Measurements from ENCODE around the gene GPR153. TPM values are rescaled to one million over a fixed set of nuclear protein-coding genes. Genes with fewer than 3 reads are reported as not detected.

Gene GPR153
- total and polyA plus RNA-seq, 2 donors (not counting 1 experiment from before 2014, with no cell fraction given): 4.0 to 8.9 TPM

DNA sequence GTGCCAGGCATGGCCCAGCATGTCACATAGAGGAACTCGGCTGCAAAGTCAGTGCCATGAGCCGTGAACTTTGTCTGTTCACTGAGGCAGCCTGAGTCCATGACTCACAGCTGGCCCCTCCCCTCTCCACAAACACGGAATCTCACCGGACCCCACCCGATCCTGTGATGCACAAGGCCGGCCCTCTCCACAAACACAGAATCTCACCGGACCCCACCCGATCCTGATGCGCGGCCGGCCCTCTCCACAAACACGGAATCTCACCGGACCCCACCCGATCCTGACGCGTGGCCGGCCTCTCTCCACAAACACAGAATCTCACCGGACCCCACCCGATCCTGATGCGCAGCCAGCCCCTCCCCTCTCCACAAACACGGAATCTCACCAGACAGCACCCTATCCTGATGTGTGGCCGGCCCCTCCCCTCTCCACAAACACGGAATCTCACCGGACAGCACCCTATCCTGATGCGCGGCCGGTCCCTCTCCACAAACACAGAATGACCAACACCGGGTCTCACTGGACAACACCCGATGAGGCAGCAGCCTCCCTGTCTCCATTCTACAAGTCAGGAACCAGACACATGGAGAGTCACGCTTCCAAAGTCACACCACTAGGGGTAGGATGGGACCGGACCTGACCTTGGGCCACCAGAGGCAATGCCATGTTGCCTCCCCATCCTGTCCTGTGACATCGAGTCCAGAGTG is 39.6 kb upstream of the GPR153 start:
- Histone ChIP-seq H3K9me3 (ENCODE audit: control insufficient read depth, insufficient read depth, low read depth, low read length) (no peaks in the 10 kb centered on the region), H3K9ac (ENCODE audit: insufficient read depth, low read length) (no peak overlapping the region), H3K4me3 (replicated peaks in 1 of 4; ENCODE audit: control extremely low read depth in 1 of 4, insufficient read depth in 1 of 4, low read depth in 3 of 4, low read length in 4 of 4) (no peak overlapping the region), H3K36me3 (ENCODE audit: control insufficient read depth, insufficient read depth, low read length) (no peaks in the 10 kb centered on the region), H3K27ac (ENCODE audit: insufficient read depth, low read length) (no peak overlapping the region), H3K4me1 (ENCODE audit: control insufficient read depth, extremely low read depth, insufficient read depth, low read length) (no peaks in the 10 kb centered on the region), H4K20me1 (ENCODE audit: control insufficient read depth, extremely low read depth, insufficient read depth, low read length) (no peaks in the 10 kb centered on the region), H3K27me3 (ENCODE audit: control insufficient read depth, insufficient read depth, low read length) (no peaks in the 10 kb centered on the region), H3K79me2 (ENCODE audit: control insufficient read depth, insufficient read depth, low read length) (no peaks in the 10 kb centered on the region), H2AFZ (ENCODE audit: low read length) (no peak overlapping the region), H3K4me2 (ENCODE audit: extremely low read depth, insufficient read depth, low read length) (no peak overlapping the region)
- peak; percentile 14 to 17 for DNase-seq (ENCODE audit: low read depth in 2 of 2)
- TF ChIP-seq, protein P1, sequence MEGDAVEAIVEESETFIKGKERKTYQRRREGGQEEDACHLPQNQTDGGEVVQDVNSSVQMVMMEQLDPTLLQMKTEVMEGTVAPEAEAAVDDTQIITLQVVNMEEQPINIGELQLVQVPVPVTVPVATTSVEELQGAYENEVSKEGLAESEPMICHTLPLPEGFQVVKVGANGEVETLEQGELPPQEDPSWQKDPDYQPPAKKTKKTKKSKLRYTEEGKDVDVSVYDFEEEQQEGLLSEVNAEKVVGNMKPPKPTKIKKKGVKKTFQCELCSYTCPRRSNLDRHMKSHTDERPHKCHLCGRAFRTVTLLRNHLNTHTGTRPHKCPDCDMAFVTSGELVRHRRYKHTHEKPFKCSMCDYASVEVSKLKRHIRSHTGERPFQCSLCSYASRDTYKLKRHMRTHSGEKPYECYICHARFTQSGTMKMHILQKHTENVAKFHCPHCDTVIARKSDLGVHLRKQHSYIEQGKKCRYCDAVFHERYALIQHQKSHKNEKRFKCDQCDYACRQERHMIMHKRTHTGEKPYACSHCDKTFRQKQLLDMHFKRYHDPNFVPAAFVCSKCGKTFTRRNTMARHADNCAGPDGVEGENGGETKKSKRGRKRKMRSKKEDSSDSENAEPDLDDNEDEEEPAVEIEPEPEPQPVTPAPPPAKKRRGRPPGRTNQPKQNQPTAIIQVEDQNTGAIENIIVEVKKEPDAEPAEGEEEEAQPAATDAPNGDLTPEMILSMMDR (conservative IDR thresholded peaks at IDR 0.05 in 1 of 2, IDR thresholded peaks at IDR 0.05 in 1 of 2; ENCODE audit: low read depth in 1 of 2, low read length in 2 of 2): no peak
- no peak for TF ChIP-seq EZH2 (IDR thresholded peaks at IDR 0.05; ENCODE audit: low read length, missing control alignments)

DNA sequence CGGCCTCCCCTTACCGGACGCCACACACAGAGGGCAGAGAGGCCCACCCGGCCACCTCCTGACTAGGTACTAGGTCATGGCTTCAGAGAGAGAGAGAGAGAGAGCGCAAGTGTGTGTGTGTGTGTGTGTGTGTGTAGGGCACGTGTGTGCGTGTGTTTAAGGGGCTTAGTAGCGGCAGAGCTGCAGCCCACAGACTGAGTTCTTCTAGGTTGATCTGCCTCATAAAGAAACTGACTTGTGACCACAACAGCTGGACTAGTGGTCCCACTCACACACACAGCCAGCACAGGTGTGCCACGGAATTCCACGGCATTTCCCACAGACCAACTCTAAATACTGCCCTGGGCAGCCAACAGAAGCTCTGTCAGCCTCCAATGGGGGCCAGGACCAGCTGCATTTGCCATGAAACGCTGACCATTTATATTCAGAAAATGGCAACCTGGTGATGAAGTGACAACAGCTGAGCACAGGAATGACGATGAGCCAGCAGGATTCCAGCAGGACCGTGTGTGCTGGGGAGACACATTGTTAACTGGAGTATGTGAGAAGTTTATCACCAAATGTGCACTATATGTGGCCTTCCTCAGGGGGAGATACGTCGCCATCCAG is 38.8 kb upstream of the GPR153 start:
- no peak for TF ChIP-seq EZH2 (IDR thresholded peaks at IDR 0.05; ENCODE audit: low read length, missing control alignments)
- TF ChIP-seq, protein P1 (conservative IDR thresholded peaks at IDR 0.05 in 1 of 2, IDR thresholded peaks at IDR 0.05 in 1 of 2; ENCODE audit: low read depth in 1 of 2, low read length in 2 of 2): no peak
- DNase-seq (ENCODE audit: low read depth in 2 of 2): no peak
- Histone ChIP-seq H3K27me3 (ENCODE audit: control insufficient read depth, insufficient read depth, low read length) (no peaks in the 10 kb centered on the region), H2AFZ (ENCODE audit: low read length) (no peak overlapping the region), H3K79me2 (ENCODE audit: control insufficient read depth, insufficient read depth, low read length) (no peaks in the 10 kb centered on the region), H3K4me1 (ENCODE audit: control insufficient read depth, extremely low read depth, insufficient read depth, low read length) (no peaks in the 10 kb centered on the region), H3K36me3 (ENCODE audit: control insufficient read depth, insufficient read depth, low read length) (no peaks in the 10 kb centered on the region), H3K27ac (ENCODE audit: insufficient read depth, low read length) (no peak overlapping the region), H3K9me3 (ENCODE audit: control insufficient read depth, insufficient read depth, low read depth, low read length) (no peaks in the 10 kb centered on the region), H3K4me3 (replicated peaks in 1 of 4; ENCODE audit: control extremely low read depth in 1 of 4, insufficient read depth in 1 of 4, low read depth in 3 of 4, low read length in 4 of 4) (no peak overlapping the region), H3K4me2 (ENCODE audit: extremely low read depth, insufficient read depth, low read length) (no peak overlapping the region), H3K9ac (ENCODE audit: insufficient read depth, low read length) (no peak overlapping the region), H4K20me1 (ENCODE audit: control insufficient read depth, extremely low read depth, insufficient read depth, low read length) (no peaks in the 10 kb centered on the region)

DNA sequence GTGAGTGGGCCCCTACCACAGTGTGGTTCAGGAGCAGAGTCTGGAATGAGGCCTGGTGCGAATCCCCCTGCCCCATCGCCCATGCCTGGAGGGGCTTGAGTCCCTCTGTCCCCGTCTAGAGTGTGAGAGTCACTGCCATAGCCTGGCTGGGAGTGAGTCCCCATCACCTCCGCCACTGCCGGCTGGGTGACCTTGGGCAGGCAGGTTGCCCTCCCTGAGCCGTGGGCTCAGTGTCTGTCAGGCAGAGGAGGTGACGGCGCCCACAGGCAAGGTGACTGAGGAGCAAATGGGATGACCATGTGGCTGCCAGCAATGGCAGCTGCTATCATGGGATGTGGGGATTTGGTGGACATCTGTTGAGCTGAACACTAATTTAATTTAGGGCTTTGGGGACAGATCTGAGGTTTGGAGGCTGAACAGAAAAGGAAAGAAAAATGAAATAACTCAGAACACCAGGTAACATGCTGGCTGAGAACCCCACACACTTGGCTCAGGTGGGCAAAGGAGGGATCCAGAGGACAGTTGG is 38.1 kb upstream of the GPR153 start:
- no peaks in the 10 kb centered on the region for H3K9me3 ChIP-seq (ENCODE audit: control insufficient read depth, insufficient read depth, low read depth, low read length)
- no peak overlapping the region for H3K4me2 ChIP-seq (ENCODE audit: extremely low read depth, insufficient read depth, low read length)
- H3K36me3 ChIP-seq (ENCODE audit: control insufficient read depth, insufficient read depth, low read length): no peaks in the 10 kb centered on the region
- H3K27ac ChIP-seq (ENCODE audit: insufficient read depth, low read length): no peak overlapping the region
- DNase-seq (ENCODE audit: low read depth in 2 of 2): no peak
- H3K4me1 ChIP-seq (ENCODE audit: control insufficient read depth, extremely low read depth, insufficient read depth, low read length): no peaks in the 10 kb centered on the region
- no peaks in the 10 kb centered on the region for H3K27me3 ChIP-seq (ENCODE audit: control insufficient read depth, insufficient read depth, low read length)
- H3K4me3 ChIP-seq (replicated peaks in 1 of 4; ENCODE audit: control extremely low read depth in 1 of 4, insufficient read depth in 1 of 4, low read depth in 3 of 4, low read length in 4 of 4): no peak overlapping the region
- no peaks in the 10 kb centered on the region for H4K20me1 ChIP-seq (ENCODE audit: control insufficient read depth, extremely low read depth, insufficient read depth, low read length)
- no peak overlapping the region for H3K9ac ChIP-seq (ENCODE audit: insufficient read depth, low read length)
- no peak overlapping the region for H2AFZ ChIP-seq (ENCODE audit: low read length)
- H3K79me2 ChIP-seq (ENCODE audit: control insufficient read depth, insufficient read depth, low read length): no peaks in the 10 kb centered on the region
- TF ChIP-seq, protein P1 (conservative IDR thresholded peaks at IDR 0.05 in 1 of 2, IDR thresholded peaks at IDR 0.05 in 1 of 2; ENCODE audit: low read depth in 1 of 2, low read length in 2 of 2): no peak
- TF ChIP-seq EZH2 (IDR thresholded peaks at IDR 0.05; ENCODE audit: low read length, missing control alignments): no peak
